Glutamatergic neuron (in vitro differentiated cells): ENCODE results near the gene BMPR1A. TPM values are rescaled to one million over a fixed set of nuclear protein-coding genes. Genes with fewer than 3 reads are reported as not detected.

ENCODE experiments used
- DNase-seq: peaks from one replicate; pipeline ENCODE4 v3.0.0; 2022
- H3K27ac Mint-ChIP-seq: one replicate; pipeline ENCODE4 v1.8.0; 2020; ENCODE audit warnings: mild to moderate bottlenecking, mixed read lengths, inconsistent platforms; ENCODE audit not compliant: unreplicated experiment
- H3K27me3 Mint-ChIP-seq: one replicate; pipeline ENCODE4 v1.8.0; 2020; ENCODE audit warnings: mild to moderate bottlenecking, moderate library complexity, mixed read lengths, inconsistent platforms; ENCODE audit not compliant: unreplicated experiment
- H3K36me3 Mint-ChIP-seq: one replicate; pipeline ENCODE4 v1.8.0; 2020; ENCODE audit warnings: mild to moderate bottlenecking, mixed read lengths, inconsistent platforms; ENCODE audit not compliant: unreplicated experiment
- H3K4me1 Mint-ChIP-seq: one replicate; pipeline ENCODE4 v1.8.0; 2020; ENCODE audit warnings: mild to moderate bottlenecking, low read depth, mixed read lengths, inconsistent platforms; ENCODE audit not compliant: unreplicated experiment
- H3K4me3 Mint-ChIP-seq: one replicate; pipeline ENCODE4 v1.8.0; 2020; ENCODE audit warnings: mild to moderate bottlenecking, mixed read lengths, inconsistent platforms; ENCODE audit not compliant: unreplicated experiment
- H3K9me3 Mint-ChIP-seq: one replicate; pipeline ENCODE4 v1.8.0; 2020; ENCODE audit warnings: mild to moderate bottlenecking, moderate library complexity, mixed read lengths, inconsistent platforms; ENCODE audit not compliant: unreplicated experiment
- total RNA-seq: library from RNA; stranded (reverse); fragmentation: NEBNext Ultra II Directional; extraction: Animal tissue kit (Norgen Biotek cat#: 25700); gene quantifications from one replicate; pipeline ENCODE4 v1.2.1, GENCODE V29; 2021; ENCODE audit not compliant: unreplicated experiment
- TF ChIP-seq, protein P1 (sequence below): fragments of 200-600 bp; sonication (generic); IDR thresholded peaks from one replicate; pipeline ENCODE4 v1.5.0; 2021; ENCODE audit not compliant: partially characterized antibody, unreplicated experiment

Gene BMPR1A
- total RNA-seq, 1 donor from 2014 or later = 27.7 TPM

DNA sequence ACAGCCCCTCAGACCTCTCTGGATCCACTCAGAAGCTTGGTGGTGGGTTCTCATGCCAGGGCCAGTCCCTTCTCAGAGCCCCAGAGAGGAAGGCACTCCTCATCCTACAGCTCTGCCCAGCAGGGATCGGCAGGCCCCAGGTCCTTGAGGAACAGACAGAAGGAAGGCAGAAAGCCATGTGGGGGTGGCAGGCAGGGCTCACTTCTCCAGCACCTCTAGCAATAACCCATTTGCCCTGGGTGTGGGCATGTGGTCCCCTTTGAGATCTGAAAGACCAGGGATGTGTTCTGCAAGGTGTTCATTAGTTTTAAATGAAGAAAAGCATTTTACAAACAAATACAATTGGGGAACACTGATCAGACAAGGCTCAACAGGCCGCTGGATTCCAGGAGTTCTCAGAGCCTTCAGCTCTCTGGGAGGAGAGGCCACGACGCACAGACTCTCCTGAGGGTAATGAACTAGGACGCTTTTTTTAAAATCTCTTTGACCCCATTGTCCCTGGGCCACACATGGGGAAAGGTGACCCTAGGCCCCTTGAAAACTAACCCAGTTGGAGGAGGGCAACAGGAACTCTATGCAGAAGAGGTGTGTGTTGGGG, 47.5 kb upstream of the BMPR1A start:
- DNase-seq = no peak
- Mint-ChIP-seq H3K27ac (no peak overlapping the region), H3K4me3 (no peak overlapping the region), H3K36me3 (no peaks in the 10 kb centered on the region), H3K27me3 (peaks cover 4% of the 10 kb centered on the region), H3K4me1 (peaks cover 1% of the 10 kb centered on the region), H3K9me3 (peaks cover 13% of the 10 kb centered on the region)
- TF ChIP-seq, protein P1, sequence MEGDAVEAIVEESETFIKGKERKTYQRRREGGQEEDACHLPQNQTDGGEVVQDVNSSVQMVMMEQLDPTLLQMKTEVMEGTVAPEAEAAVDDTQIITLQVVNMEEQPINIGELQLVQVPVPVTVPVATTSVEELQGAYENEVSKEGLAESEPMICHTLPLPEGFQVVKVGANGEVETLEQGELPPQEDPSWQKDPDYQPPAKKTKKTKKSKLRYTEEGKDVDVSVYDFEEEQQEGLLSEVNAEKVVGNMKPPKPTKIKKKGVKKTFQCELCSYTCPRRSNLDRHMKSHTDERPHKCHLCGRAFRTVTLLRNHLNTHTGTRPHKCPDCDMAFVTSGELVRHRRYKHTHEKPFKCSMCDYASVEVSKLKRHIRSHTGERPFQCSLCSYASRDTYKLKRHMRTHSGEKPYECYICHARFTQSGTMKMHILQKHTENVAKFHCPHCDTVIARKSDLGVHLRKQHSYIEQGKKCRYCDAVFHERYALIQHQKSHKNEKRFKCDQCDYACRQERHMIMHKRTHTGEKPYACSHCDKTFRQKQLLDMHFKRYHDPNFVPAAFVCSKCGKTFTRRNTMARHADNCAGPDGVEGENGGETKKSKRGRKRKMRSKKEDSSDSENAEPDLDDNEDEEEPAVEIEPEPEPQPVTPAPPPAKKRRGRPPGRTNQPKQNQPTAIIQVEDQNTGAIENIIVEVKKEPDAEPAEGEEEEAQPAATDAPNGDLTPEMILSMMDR = no peak

DNA sequence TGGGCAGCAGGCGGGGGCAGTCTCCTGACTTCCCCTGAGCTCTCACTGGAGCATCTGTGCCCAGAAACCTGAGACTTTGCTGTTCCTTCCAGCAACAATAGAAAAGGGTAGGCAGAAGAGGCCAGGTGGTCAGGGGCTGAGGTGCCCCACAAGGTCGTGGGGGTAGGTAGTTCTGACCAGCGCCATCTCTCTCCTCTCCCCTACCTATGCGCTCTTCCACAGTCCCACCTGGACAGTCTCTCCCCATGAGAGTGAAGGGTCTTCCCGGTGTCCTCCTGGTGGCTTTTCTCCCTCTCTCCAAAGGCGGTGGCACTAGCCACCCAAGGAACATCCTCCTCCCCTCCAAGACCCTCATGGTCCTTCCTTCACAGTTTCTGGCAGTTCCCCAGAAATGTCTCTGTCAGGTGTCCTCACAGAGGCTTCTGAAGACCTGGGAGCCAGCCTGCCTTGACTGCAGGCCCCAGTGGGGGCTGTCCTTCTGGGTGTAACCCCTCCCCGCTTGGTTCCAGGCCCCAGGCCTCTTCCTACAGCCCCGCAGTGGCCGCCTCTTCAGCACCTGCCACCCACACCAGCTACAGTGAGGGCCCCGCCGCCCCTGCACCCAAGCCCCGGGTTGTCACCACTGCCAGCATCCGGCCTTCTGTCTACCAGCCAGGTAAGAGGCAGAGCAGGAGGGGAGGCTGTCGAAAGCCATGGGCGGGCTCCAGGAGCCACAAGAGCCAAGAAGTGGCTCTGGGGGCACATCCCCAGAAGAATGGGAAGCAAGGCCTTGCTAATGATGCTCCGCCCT, 46.8 kb upstream of the BMPR1A start:
- TF ChIP-seq, protein P1 = no peak
- Mint-ChIP-seq H3K27me3 (peaks cover 4% of the 10 kb centered on the region), H3K36me3 (no peaks in the 10 kb centered on the region), H3K9me3 (peaks cover 13% of the 10 kb centered on the region), H3K4me3 (no peak overlapping the region), H3K4me1 (peaks cover 1% of the 10 kb centered on the region), H3K27ac (no peak overlapping the region)
- no peak for DNase-seq

DNA sequence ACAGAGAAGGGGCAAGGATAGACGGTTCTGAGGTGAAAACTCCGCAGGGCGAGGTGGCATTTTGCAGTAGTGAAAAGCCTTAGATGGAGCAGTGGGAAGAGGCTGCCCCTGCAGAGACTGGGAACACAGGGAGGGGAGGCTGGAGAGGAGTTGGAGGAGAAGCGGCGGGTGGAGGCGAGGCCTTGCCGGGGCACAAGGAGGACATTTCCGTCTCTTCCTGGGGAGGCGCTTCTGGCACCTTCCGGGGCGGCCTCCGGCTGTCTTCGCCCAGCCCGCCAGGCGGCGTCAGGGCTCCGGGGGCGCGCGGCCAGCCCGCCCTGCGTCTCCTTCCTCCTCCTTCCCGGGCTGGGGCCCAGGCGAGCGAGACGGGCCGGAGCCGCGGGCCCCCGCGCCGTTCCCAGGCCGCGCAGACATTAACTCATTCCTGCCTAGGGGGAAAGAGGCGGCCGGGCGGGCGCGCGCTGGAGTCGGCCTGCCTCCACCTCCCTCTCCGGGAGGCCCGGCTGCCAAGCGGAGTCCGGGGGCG, 45.4 kb upstream of the BMPR1A start:
- H3K4me3 Mint-ChIP-seq = peak overlapping the region; percentile 86
- DNase-seq = peak; percentile 89
- H3K27ac Mint-ChIP-seq = peak overlapping the region; percentile 80
- peaks cover 4% of the 10 kb centered on the region for H3K27me3 Mint-ChIP-seq
- peaks cover 1% of the 10 kb centered on the region for H3K4me1 Mint-ChIP-seq
- H3K9me3 Mint-ChIP-seq = peaks cover 13% of the 10 kb centered on the region
- TF ChIP-seq, protein P1 = peak; percentile 76
- no peaks in the 10 kb centered on the region for H3K36me3 Mint-ChIP-seq

DNA sequence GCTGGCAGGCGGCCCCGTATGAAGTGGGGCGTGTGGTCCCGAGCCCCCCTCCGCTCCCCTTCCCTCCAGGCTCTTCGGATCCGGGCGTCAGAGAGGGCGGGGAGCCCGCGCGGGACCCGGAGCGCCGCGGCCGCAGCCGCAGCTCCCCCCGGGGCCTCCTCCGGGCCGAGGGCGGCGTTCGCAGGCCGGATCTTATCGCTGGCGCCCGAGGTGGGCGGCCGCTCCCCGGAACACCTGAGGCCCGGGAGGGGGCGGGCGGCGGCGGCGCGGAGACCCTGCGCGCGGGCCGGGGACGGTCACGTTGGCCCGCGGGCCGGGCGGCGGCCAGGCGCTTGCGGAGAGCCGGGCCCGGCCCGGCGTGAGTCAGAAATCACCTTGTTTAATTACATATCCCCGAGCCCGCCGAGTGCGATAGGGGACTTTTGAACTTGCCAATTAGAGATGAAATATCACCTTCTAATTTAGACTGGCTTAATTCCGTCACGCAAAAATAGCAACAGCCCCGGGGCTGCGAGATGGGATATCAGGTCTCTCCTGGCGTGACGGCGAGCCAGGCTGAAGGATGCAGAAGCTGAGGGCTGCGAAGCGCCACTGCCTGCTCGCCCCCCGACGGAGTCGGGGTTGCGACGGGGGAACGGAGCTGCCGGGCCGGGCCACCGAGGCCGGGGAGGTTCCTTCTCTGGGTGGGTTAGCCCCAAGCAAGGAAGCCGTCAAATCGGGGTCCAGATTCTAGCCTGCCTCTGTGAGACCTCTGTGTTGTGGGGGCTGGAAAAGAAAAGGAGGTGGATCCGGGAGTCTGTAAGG, 44.7 kb upstream of the BMPR1A start:
- Mint-ChIP-seq H3K9me3 (peaks cover 13% of the 10 kb centered on the region), H3K27me3 (peaks cover 4% of the 10 kb centered on the region), H3K4me1 (peaks cover 1% of the 10 kb centered on the region), H3K27ac (peak overlapping the region; percentile 59), H3K36me3 (no peaks in the 10 kb centered on the region), H3K4me3 (peak overlapping the region; percentile 81)
- TF ChIP-seq, protein P1 = no peak
- DNase-seq = peak; percentile 57
